OCI-LY3 (cell line): ENCODE results near the gene ZBED2.

Experiments
- CTCF ChIP-seq: fragments of 200-600, 300-600 bp; sonication (generic); IDR thresholded peaks from 2 replicates; pipeline ENCODE4 v1.5.1; 2014; ENCODE audit warnings: antibody characterized with exemption, low read length, low read depth
- EZH2phosphoT487 ChIP-seq: fragments of 200-600 bp; shearing (Covaris generic); IDR thresholded peaks from 2 replicates; pipeline ENCODE4 v1.6.1; 2018; ENCODE audit warnings: antibody characterized with exemption, mixed run types, low read depth

DNA sequence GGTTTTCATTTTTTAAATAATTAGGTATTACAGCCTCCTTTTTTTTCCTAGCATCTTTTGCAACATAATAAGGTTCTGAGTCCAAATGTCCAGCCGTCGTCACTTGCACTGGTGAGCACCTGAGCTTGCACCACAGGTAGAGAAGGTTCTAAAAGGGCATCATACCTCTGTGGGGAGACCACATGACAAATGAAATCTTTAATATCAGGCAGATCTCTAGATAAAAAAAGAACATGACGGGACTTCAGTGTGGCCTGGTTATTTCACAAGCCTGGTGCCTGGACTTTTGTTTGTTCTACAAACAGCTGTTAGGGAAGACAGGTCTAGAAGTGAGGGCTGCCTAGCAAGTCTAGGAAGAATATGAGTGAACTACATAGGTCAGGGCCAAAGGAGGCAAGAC is 3.6 kb downstream of the ZBED2 start:
- TF ChIP-seq CTCF: no peak
- no peak for TF ChIP-seq EZH2phosphoT487
